Neuronal stem cell (in vitro differentiated cells): Measurements from ENCODE around the gene PODN.

Experiments used
- DNase-seq: peaks from one replicate; pipeline ENCODE4 v3.0.0-alpha.2; 2013; ENCODE audit warnings: low spot score
- H2AFZ ChIP-seq: one replicate; pipeline ENCODE4 v1.6.1; 2013; ENCODE audit warnings: mild to moderate bottlenecking, low read length, inconsistent platforms
- H2AK5ac ChIP-seq: 2 replicates; pipeline ENCODE4 v1.6.1; 2013; ENCODE audit warnings: low read depth, mild to moderate bottlenecking, inconsistent platforms, low read length, moderate library complexity, mixed read lengths
- H2BK120ac ChIP-seq: 2 replicates; pipeline ENCODE4 v1.6.1; 2013; ENCODE audit warnings: low read depth, mild to moderate bottlenecking, inconsistent platforms, low read length, moderate library complexity, mixed read lengths
- H2BK12ac ChIP-seq: one replicate; pipeline ENCODE4 v1.6.1; 2013; ENCODE audit warnings: low read length, inconsistent platforms
- H2BK15ac ChIP-seq: 2 replicates; pipeline ENCODE4 v1.6.1; 2013; ENCODE audit warnings: mild to moderate bottlenecking, low read length, inconsistent platforms, mixed read lengths
- H2BK5ac ChIP-seq: one replicate; pipeline ENCODE4 v1.6.1; 2013; ENCODE audit warnings: inconsistent platforms, mild to moderate bottlenecking, low read length, moderate library complexity
- H3K14ac ChIP-seq: one replicate; pipeline ENCODE4 v1.6.1; 2013; ENCODE audit warnings: low read length, inconsistent platforms
- H3K18ac ChIP-seq: 2 replicates; pipeline ENCODE4 v1.6.1; 2013; ENCODE audit warnings: low read length, inconsistent platforms
- H3K23ac ChIP-seq: 2 replicates; pipeline ENCODE4 v1.6.1; 2013; ENCODE audit warnings: low read depth, mild to moderate bottlenecking, mixed read lengths, low read length, inconsistent platforms; ENCODE audit not compliant: poor library complexity
- H3K27ac ChIP-seq: replicated peaks from 3 replicates; pipeline ENCODE4 v1.5.1; 2013; ENCODE audit warnings: low read length, inconsistent platforms
- H3K27me3 ChIP-seq, 3 experiments: 2 replicates each; pipeline ENCODE4 v1.6.1; 2013; ENCODE audit warnings: low read length in 3 of 3, mild to moderate bottlenecking in 2 of 3, inconsistent platforms in 1 of 3, low read depth in 1 of 3, mixed read lengths in 1 of 3, moderate library complexity in 1 of 3; ENCODE audit not compliant: control insufficient read depth in 3 of 3, insufficient read depth in 3 of 3
- H3K36me3 ChIP-seq, 2 donors: replicated peaks in 1 of 2; 2 replicates each; pipeline ENCODE4 v1.6.1; 2013; ENCODE audit warnings: low read length in 2 of 2; ENCODE audit not compliant: control insufficient read depth in 2 of 2, insufficient read depth in 2 of 2
- H3K4ac ChIP-seq: 2 replicates; pipeline ENCODE4 v1.6.1; 2013; ENCODE audit warnings: inconsistent platforms, mild to moderate bottlenecking, low read length, moderate library complexity
- H3K4me1 ChIP-seq, 2 donors: 1 replicate in 1 of 2; 2 replicates in 1 of 2; pipeline ENCODE4 v1.6.1; 2013; ENCODE audit warnings: low read length in 2 of 2, low read depth in 1 of 2; ENCODE audit not compliant: control insufficient read depth in 2 of 2, insufficient read depth in 1 of 2
- H3K4me2 ChIP-seq: one replicate; pipeline ENCODE4 v1.6.1; 2013; ENCODE audit warnings: mild to moderate bottlenecking, low read length, inconsistent platforms; ENCODE audit not compliant: insufficient read depth, poor library complexity, severe bottlenecking
- H3K4me3 ChIP-seq, 2 donors: 2 replicates each; pipeline ENCODE4 v1.5.1; 2013; ENCODE audit warnings: low read length in 2 of 2, mild to moderate bottlenecking in 2 of 2, inconsistent platforms in 1 of 2, moderate library complexity in 1 of 2
- H3K79me1 ChIP-seq: one replicate; pipeline ENCODE4 v1.6.1; 2013; ENCODE audit warnings: low read depth, mild to moderate bottlenecking, inconsistent platforms, low read length, moderate library complexity
- H3K9ac ChIP-seq: one replicate; pipeline ENCODE4 v1.6.1; 2013; ENCODE audit warnings: mild to moderate bottlenecking, low read depth, low read length, inconsistent platforms; ENCODE audit not compliant: poor library complexity
- H3K9me3 ChIP-seq, 2 donors: replicated peaks in 1 of 2; 2 replicates each; pipeline versions ENCODE3 to v1.6.1; 2013; ENCODE audit warnings: low read length in 2 of 2, mild to moderate bottlenecking in 2 of 2, inconsistent platforms in 1 of 2, low read depth in 1 of 2, mixed read lengths in 1 of 2, moderate library complexity in 1 of 2; ENCODE audit not compliant: control insufficient read depth in 2 of 2, insufficient read depth in 1 of 2
- H4K8ac ChIP-seq: one replicate; pipeline ENCODE4 v1.6.1; 2013; ENCODE audit warnings: low read depth, mild to moderate bottlenecking, inconsistent platforms, low read length, moderate library complexity
- H4K91ac ChIP-seq: one replicate; pipeline ENCODE4 v1.6.1; 2013; ENCODE audit warnings: low read length, low read depth, mild to moderate bottlenecking, inconsistent platforms; ENCODE audit not compliant: poor library complexity
- WGBS, 2 donors: extraction: QIAGEN DNeasy Blood & Tissue Kit; methylation state at CpG; one replicate each; pipeline ENCODE4 v1.1.7; 2013; ENCODE audit warnings: missing lambda C conversion rate in 2 of 2, mixed read lengths in 1 of 2; ENCODE audit not compliant: insufficient read length in 2 of 2, insufficient replicate concordance in 1 of 2; ENCODE audit errors: extremely low coverage in 2 of 2; 5-methylcytosine and 5-hydroxymethylcytosine counted together

PODN gene

GRCh38 chr1:53065391-53065790, 3.4 kb downstream of the PODN start:
- Histone ChIP-seq H4K91ac (no peak overlapping the region), H3K9me3 (no peaks in the 10 kb centered on the region), H3K36me3 (no peaks in the 10 kb centered on the region), H2BK120ac (no peak overlapping the region), H2BK15ac (no peak overlapping the region), H3K14ac (no peak overlapping the region), H3K4ac (no peak overlapping the region), H3K9ac (no peak overlapping the region), H2BK5ac (no peak overlapping the region), H3K4me1 (peaks cover 4 to 7% of the 10 kb centered on the region in 2 donors), H3K4me3 (no peak overlapping the region), H3K27me3 (peaks cover 10 to 67% (median 44%) of the 10 kb centered on the region in 3 experiments), H3K18ac (peak overlapping the region; percentile 69), H3K4me2 (no peak overlapping the region), H2AFZ (no peak overlapping the region), H4K8ac (no peak overlapping the region), H3K79me1 (no peaks in the 10 kb centered on the region), H3K23ac (peak overlapping the region; percentile 40), H3K27ac (no peak overlapping the region), H2AK5ac (no peak overlapping the region), H2BK12ac (no peak overlapping the region)
- WGBS, 2 donors, result no CpG with 5 or more reads among the region's 7 CpGs
- DNase-seq, result no peak

DNA sequence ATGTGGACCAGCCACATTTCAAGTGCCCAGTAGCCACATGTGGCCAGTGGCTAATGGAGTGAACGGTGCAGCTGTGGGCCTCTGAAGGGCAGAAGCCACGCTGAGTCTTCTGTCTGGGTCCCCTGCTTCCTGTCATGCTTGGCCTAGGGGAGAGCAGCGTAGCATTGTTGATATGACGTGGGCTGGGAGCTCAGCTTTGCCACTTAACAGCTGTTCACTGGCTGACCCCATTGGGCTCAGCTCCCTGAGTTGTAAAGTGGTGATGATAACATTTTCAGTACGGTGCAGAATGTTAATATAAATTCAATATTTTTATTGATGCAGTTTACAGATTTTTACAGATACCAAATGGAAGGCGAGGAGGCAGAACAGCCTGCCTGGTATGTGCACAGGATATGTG, 4.5 kb downstream of the PODN start:
- Histone ChIP-seq H2BK15ac (peak overlapping the region; percentile 75), H3K4me1 (peaks cover 4 to 6% of the 10 kb centered on the region in 2 donors), H3K14ac (no peak overlapping the region), H2AFZ (no peak overlapping the region), H3K23ac (peak overlapping the region; percentile 52), H3K4me2 (no peak overlapping the region), H3K36me3 (no peaks in the 10 kb centered on the region), H3K79me1 (no peaks in the 10 kb centered on the region), H4K91ac (no peak overlapping the region), H3K9me3 (no peaks in the 10 kb centered on the region), H4K8ac (no peak overlapping the region), H3K27me3 (peaks cover 10 to 61% (median 34%) of the 10 kb centered on the region in 3 experiments), H2BK120ac (no peak overlapping the region), H2BK5ac (peak overlapping the region; percentile 75), H2AK5ac (peak overlapping the region; percentile 69), H3K4ac (no peak overlapping the region), H3K27ac (no peak overlapping the region), H2BK12ac (no peak overlapping the region), H3K4me3 (no peak overlapping the region), H3K18ac (peak overlapping the region; percentile 70), H3K9ac (no peak overlapping the region)
- no peak for DNase-seq
- no CpG with 5 or more reads among the region's 6 CpGs for whole genome bisulfite sequencing, 2 donors

DNA sequence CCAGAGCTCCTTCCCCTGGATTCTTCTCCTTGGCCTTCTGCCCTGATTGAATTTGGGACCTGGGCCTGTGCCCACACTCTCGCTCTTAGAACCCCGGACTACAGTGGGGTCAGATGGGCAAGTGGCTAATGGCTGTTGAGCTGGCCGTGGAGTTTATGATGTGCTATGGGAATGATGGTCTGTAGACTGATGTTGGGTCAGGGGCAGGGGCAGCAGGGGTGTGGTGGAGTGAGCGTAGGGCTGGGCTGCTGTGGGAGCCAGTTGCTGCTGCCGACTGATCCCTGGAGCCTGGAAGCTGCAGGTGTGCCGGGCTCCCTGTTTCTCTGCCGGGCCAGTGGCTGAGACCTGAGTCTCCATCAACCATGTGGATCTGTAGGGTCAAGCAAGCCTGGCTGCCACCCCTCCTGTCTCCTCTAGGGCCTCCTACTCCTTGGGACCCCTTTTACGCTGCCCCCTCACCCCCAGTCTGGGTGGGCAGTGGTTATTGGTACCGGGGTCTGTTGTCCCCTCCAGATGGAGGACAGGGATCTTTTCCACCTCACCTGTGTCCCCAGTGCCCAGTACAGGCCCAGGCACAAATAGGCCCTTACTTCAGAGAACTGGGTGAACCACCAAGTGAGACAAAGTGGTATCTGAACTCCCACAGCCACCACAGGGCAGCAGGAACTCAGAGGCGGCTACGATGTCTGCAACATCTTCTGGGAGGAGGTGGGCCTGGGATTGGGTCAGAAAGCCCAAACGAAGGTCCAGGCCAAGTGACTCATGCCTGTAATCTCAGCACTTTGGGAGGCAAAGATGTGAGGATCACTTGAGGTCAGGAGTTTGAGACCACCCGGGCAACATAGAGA, 5.1 kb downstream of the PODN start:
- H3K4me1 ChIP-seq, result peaks cover 3 to 4% of the 10 kb centered on the region in 2 donors
- H2AK5ac ChIP-seq, result peak overlapping the region; percentile 40
- no peak overlapping the region for H3K14ac ChIP-seq
- no peak overlapping the region for H4K91ac ChIP-seq
- H2BK12ac ChIP-seq, result no peak overlapping the region
- no peak overlapping the region for H2AFZ ChIP-seq
- H3K27ac ChIP-seq, result no peak overlapping the region
- no peak overlapping the region for H3K23ac ChIP-seq
- no peak overlapping the region for H4K8ac ChIP-seq
- no peak overlapping the region for H3K4ac ChIP-seq
- H3K18ac ChIP-seq, result no peak overlapping the region
- no peak overlapping the region for H2BK120ac ChIP-seq
- no peaks in the 10 kb centered on the region for H3K79me1 ChIP-seq
- H3K36me3 ChIP-seq, result no peaks in the 10 kb centered on the region
- no peaks in the 10 kb centered on the region for H3K9me3 ChIP-seq
- peaks cover 10 to 57% (median 29%) of the 10 kb centered on the region in 3 experiments for H3K27me3 ChIP-seq
- no peak overlapping the region for H3K9ac ChIP-seq
- H3K4me2 ChIP-seq, result no peak overlapping the region
- no peak for DNase-seq
- no CpG with 5 or more reads among the region's 13 CpGs for WGBS, 2 donors
- no peak overlapping the region for H3K4me3 ChIP-seq
- H2BK5ac ChIP-seq, result peak overlapping the region; percentile 75
- H2BK15ac ChIP-seq, result peak overlapping the region; percentile 75

DNA sequence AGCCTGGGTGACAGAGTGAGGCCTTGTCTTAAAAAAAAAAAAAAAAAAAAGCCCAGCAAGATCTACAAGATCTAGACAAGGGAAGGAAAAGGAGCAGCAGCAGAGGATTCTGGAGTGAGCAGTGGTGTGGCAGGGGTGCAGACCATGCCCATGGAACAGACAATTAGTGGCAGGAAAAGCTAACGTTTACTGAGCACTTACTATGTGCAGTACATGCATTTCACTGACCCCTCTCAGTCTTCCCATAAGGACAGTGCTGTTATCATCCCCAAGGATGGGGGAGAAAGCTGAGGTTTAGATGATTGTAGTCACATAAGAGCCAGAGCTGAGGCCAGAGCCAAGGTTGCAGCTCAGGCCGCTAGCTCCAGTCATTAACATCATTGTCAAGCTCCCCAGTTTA, 5.9 kb downstream of the PODN start:
- Histone ChIP-seq H4K8ac (no peak overlapping the region), H2BK12ac (no peak overlapping the region), H2BK15ac (no peak overlapping the region), H3K4me2 (no peak overlapping the region), H2BK5ac (no peak overlapping the region), H2BK120ac (no peak overlapping the region), H3K79me1 (no peaks in the 10 kb centered on the region), H2AFZ (no peak overlapping the region), H3K9ac (no peak overlapping the region), H3K36me3 (no peaks in the 10 kb centered on the region), H3K18ac (no peak overlapping the region), H2AK5ac (no peak overlapping the region), H3K14ac (no peak overlapping the region), H3K4me1 (peaks cover 0 to 3% of the 10 kb centered on the region in 2 donors), H3K27me3 (peaks cover 6 to 50% (median 21%) of the 10 kb centered on the region in 3 experiments), H4K91ac (no peak overlapping the region), H3K4me3 (no peak overlapping the region), H3K9me3 (no peaks in the 10 kb centered on the region), H3K27ac (no peak overlapping the region), H3K4ac (no peak overlapping the region), H3K23ac (no peak overlapping the region)
- no peak for DNase-seq
- WGBS, 2 donors, result no CpG with 5 or more reads among the region's 2 CpGs
